NB4 (cell line): ENCODE measurements around the gene CUL5.
A peak's percentile ranks its signal among the peaks of the same experiment; 100 is the strongest.
"Not testable (repeated sequence)": the region's sequence is repeated elsewhere in the genome, so short reads cannot be mapped to it uniquely, and the experiment has no call there.

Experiments
- DNase-seq: peaks from one replicate; pipeline ENCODE4 v3.0.0; 2010; ENCODE audit warnings: low read depth
- H3K4me3 ChIP-seq: one replicate; pipeline ENCODE4 v1.5.1; 2011; ENCODE audit warnings: mild to moderate bottlenecking, low read depth, low read length, moderate library complexity
- CTCF ChIP-seq: IDR thresholded peaks from one replicate; pipeline ENCODE4 v1.5.1; 2012; ENCODE audit warnings: low read depth, low read length
- MAX ChIP-seq: IDR thresholded peaks from 2 replicates; pipeline ENCODE4 v1.6.1; 2011; ENCODE audit warnings: low read depth, low read length
- MYC ChIP-seq: IDR thresholded peaks from 2 replicates; pipeline ENCODE4 v1.6.1; 2011; ENCODE audit warnings: low read depth, low read length
- POLR2A ChIP-seq: IDR thresholded peaks from 2 replicates; pipeline ENCODE4 v1.6.1; 2011; ENCODE audit warnings: mild to moderate bottlenecking; ENCODE audit not compliant: insufficient read length; ENCODE audit errors: extremely low read depth

The CUL5 gene

GRCh38 chr11:108131993-108132392 lies 123.3 kb downstream of the CUL5 start:
- DNase-seq = no peak
- no peak for TF ChIP-seq POLR2A
- no peak for TF ChIP-seq MAX
- TF ChIP-seq CTCF = no peak
- no peak for TF ChIP-seq MYC

GRCh38 chr11:108132993-108133538 lies 124.4 kb downstream of the CUL5 start:
- H3K4me3 ChIP-seq, DNase-seq: not testable (repeated sequence)

More at GRCh38 chr11:108131993-108132392, 123.3 kb downstream of the CUL5 start:
- H3K4me3 ChIP-seq = no peak overlapping the region

- TF ChIP-seq MYC = no peak
- no peak for TF ChIP-seq POLR2A
- TF ChIP-seq CTCF = peak; percentile 11
- peak; percentile 29 for DNase-seq
- H3K4me3 ChIP-seq = no peak overlapping the region
These were observed 127.3 kb downstream of the CUL5 start for GRCh38 chr11:108135845-108136544.

GRCh38 chr11:108137212-108137611 lies 128.5 kb downstream of the CUL5 start:
- TF ChIP-seq MYC = no peak
- no peak for TF ChIP-seq POLR2A
- no peak for TF ChIP-seq MAX
- no peak for TF ChIP-seq CTCF
- H3K4me3 ChIP-seq = no peak overlapping the region
- DNase-seq = no peak

GRCh38 chr11:108142304-108142703 lies 133.6 kb downstream of the CUL5 start:
- DNase-seq = no peak
- TF ChIP-seq MAX (no peak), MYC (no peak), POLR2A (no peak), CTCF (no peak)
- no peak overlapping the region for H3K4me3 ChIP-seq

- no peak for DNase-seq
- H3K4me3 ChIP-seq = no peak overlapping the region
- no peak for TF ChIP-seq POLR2A
- TF ChIP-seq MAX = no peak
- no peak for TF ChIP-seq MYC
- TF ChIP-seq CTCF = no peak
These were observed 135.9 kb downstream of the CUL5 start for GRCh38 chr11:108144615-108145014.
